ENCODE data around the gene NAALADL2. TPM values are rescaled to one million over a fixed set of nuclear protein-coding genes. Genes with fewer than 3 reads are reported as not detected.
"Not testable (repeated sequence)": the region's sequence is repeated elsewhere in the genome, so short reads cannot be mapped to it uniquely, and the experiment has no call there.

Gene NAALADL2
- polyA plus RNA-seq, 1 donor from 2014 or later, result 1.6 TPM

GRCh38 chr3:175129571-175129970 lies 270.4 kb downstream of the NAALADL2 start:
- H3K9me2 ChIP-seq (ENCODE audit: insufficient read depth, low read length), result no peaks in the 10 kb centered on the region
- H2AFZ ChIP-seq (ENCODE audit: low read depth, low read length), result no peak overlapping the region
- H3K9ac ChIP-seq (ENCODE audit: low read length), result no peak overlapping the region
- no peaks in the 10 kb centered on the region for H3K79me2 ChIP-seq (replicated peaks; ENCODE audit: insufficient read depth, low read length)
- no peaks in the 10 kb centered on the region for H3K9me3 ChIP-seq (ENCODE audit: low read length)
- TF ChIP-seq SMC3 (conservative IDR thresholded peaks at IDR 0.05; ENCODE audit: poor library complexity) (no peak), TAF1 (IDR thresholded peaks at IDR 0.05; ENCODE audit: low read depth) (no peak), RAD21 (conservative IDR thresholded peaks at IDR 0.05) (no peak), EZH2 (IDR thresholded peaks at IDR 0.05; ENCODE audit: borderline replicate concordance, insufficient read depth, low read length, poor library complexity, severe bottlenecking) (no peak), REST (IDR thresholded peaks at IDR 0.05; ENCODE audit: borderline replicate concordance) (no peak)
- no peak overlapping the region for H3K4me2 ChIP-seq (ENCODE audit: low read length)
- no peaks in the 10 kb centered on the region for H3K36me3 ChIP-seq (ENCODE audit: insufficient read depth, low read length)
- no peaks in the 10 kb centered on the region for H4K20me1 ChIP-seq (ENCODE audit: insufficient read depth)
- no peak overlapping the region for H3K27ac ChIP-seq (ENCODE audit: low read length)
- no peaks in the 10 kb centered on the region for H3F3A ChIP-seq (ENCODE audit: insufficient read depth, low read length, poor library complexity, severe bottlenecking)
- no peak overlapping the region for H3K4me3 ChIP-seq (ENCODE audit: low read length)
- H3K27me3 ChIP-seq (ENCODE audit: insufficient read depth, low read depth, low read length), result no peaks in the 10 kb centered on the region

GRCh38 chr3:175131866-175132265 lies 272.7 kb downstream of the NAALADL2 start:
- not testable (repeated sequence) for H3K27me3 ChIP-seq (ENCODE audit: insufficient read depth, low read depth, low read length); H3K36me3 ChIP-seq (ENCODE audit: insufficient read depth, low read length); H4K20me1 ChIP-seq (ENCODE audit: insufficient read depth); H3K79me2 ChIP-seq (replicated peaks; ENCODE audit: insufficient read depth, low read length); H3K9me2 ChIP-seq (ENCODE audit: insufficient read depth, low read length); H3K4me3 ChIP-seq (ENCODE audit: low read length); H3K9me3 ChIP-seq (ENCODE audit: low read length); H3F3A ChIP-seq (ENCODE audit: insufficient read depth, low read length, poor library complexity, severe bottlenecking); H3K4me2 ChIP-seq (ENCODE audit: low read length); H3K27ac ChIP-seq (ENCODE audit: low read length); H2AFZ ChIP-seq (ENCODE audit: low read depth, low read length); H3K9ac ChIP-seq (ENCODE audit: low read length)

GRCh38 chr3:175132706-175133105 lies 273.6 kb downstream of the NAALADL2 start:
- not testable (repeated sequence) for H2AFZ ChIP-seq (ENCODE audit: low read depth, low read length); H3K9me3 ChIP-seq (ENCODE audit: low read length); H3K4me3 ChIP-seq (ENCODE audit: low read length); H3K27me3 ChIP-seq (ENCODE audit: insufficient read depth, low read depth, low read length); H3K36me3 ChIP-seq (ENCODE audit: insufficient read depth, low read length); H4K20me1 ChIP-seq (ENCODE audit: insufficient read depth); H3K9me2 ChIP-seq (ENCODE audit: insufficient read depth, low read length); H3K79me2 ChIP-seq (replicated peaks; ENCODE audit: insufficient read depth, low read length); H3K4me2 ChIP-seq (ENCODE audit: low read length); H3K27ac ChIP-seq (ENCODE audit: low read length); H3K9ac ChIP-seq (ENCODE audit: low read length); H3F3A ChIP-seq (ENCODE audit: insufficient read depth, low read length, poor library complexity, severe bottlenecking)

GRCh38 chr3:175144368-175144767 lies 285.2 kb downstream of the NAALADL2 start:
- Histone ChIP-seq H4K20me1 (ENCODE audit: insufficient read depth) (no peaks in the 10 kb centered on the region), H3F3A (ENCODE audit: insufficient read depth, low read length, poor library complexity, severe bottlenecking) (no peaks in the 10 kb centered on the region), H3K27me3 (ENCODE audit: insufficient read depth, low read depth, low read length) (no peaks in the 10 kb centered on the region), H3K9ac (ENCODE audit: low read length) (no peak overlapping the region), H2AFZ (ENCODE audit: low read depth, low read length) (no peak overlapping the region), H3K4me2 (ENCODE audit: low read length) (no peak overlapping the region), H3K9me3 (ENCODE audit: low read length) (no peaks in the 10 kb centered on the region), H3K4me3 (ENCODE audit: low read length) (no peak overlapping the region), H3K36me3 (ENCODE audit: insufficient read depth, low read length) (no peaks in the 10 kb centered on the region), H3K27ac (ENCODE audit: low read length) (no peak overlapping the region), H3K9me2 (ENCODE audit: insufficient read depth, low read length) (no peaks in the 10 kb centered on the region), H3K79me2 (replicated peaks; ENCODE audit: insufficient read depth, low read length) (no peaks in the 10 kb centered on the region)
- no peak for TF ChIP-seq EZH2 (IDR thresholded peaks at IDR 0.05; ENCODE audit: borderline replicate concordance, insufficient read depth, low read length, poor library complexity, severe bottlenecking)
- no peak for TF ChIP-seq REST (IDR thresholded peaks at IDR 0.05; ENCODE audit: borderline replicate concordance)
- TF ChIP-seq POLR2AphosphoS5 (IDR thresholded peaks at IDR 0.05), result no peak
- TF ChIP-seq MXI1 (conservative IDR thresholded peaks at IDR 0.05; ENCODE audit: poor library complexity, severe bottlenecking), result no peak
- no peak for TF ChIP-seq RAD21 (conservative IDR thresholded peaks at IDR 0.05)
- no peak for TF ChIP-seq CTCF (IDR thresholded peaks at IDR 0.05; ENCODE audit: poor library complexity, severe bottlenecking)
- no peak for TF ChIP-seq TAF1 (IDR thresholded peaks at IDR 0.05; ENCODE audit: low read depth)
